GM18505 (cell line): Measurements from ENCODE around the gene CD300LD.

Experiments used
- ATAC-seq: cut with Tn5 transposase; IDR thresholded peaks from one replicate; pipeline ENCODE4 v1.9.1; 2021; ENCODE audit not compliant: unreplicated experiment
- POLR2A ChIP-seq: IDR thresholded peaks from 4 replicates; pipeline ENCODE4 v1.6.1; 2011; ENCODE audit warnings: borderline replicate concordance; ENCODE audit not compliant: insufficient read depth, insufficient read length; ENCODE audit errors: extremely low read depth

The CD300LD gene

GRCh38 chr17:74623693-74624093, 31.6 kb upstream of the CD300LD start, which contains the start of gene CD300E:
Gene CD300E (minus strand): TSS chr17:74623738. CDS start chr17:74623621, 117 bp downstream.
- no peak for ATAC-seq
- TF ChIP-seq POLR2A, result no peak

GRCh38 chr17:74619077-74619673, 27.1 kb upstream of the CD300LD start:
- ATAC-seq, result no peak
- TF ChIP-seq POLR2A, result no peak

GRCh38 chr17:74618451-74618850, 26.4 kb upstream of the CD300LD start:
- no peak for ATAC-seq
- TF ChIP-seq POLR2A, result no peak

GRCh38 chr17:74616696-74617095, 24.6 kb upstream of the CD300LD start:
- no peak for ATAC-seq
- TF ChIP-seq POLR2A, result no peak

- no peak for ATAC-seq
- TF ChIP-seq POLR2A, result no peak
Observed at GRCh38 chr17:74612046-74612445, 20.0 kb upstream of the CD300LD start.

- no peak for ATAC-seq
- TF ChIP-seq POLR2A, result no peak
Observed at GRCh38 chr17:74610108-74610507, 18.0 kb upstream of the CD300LD start.

- ATAC-seq, result no peak
- no peak for TF ChIP-seq POLR2A
Observed at GRCh38 chr17:74608511-74608910, 16.4 kb upstream of the CD300LD start.

- ATAC-seq, result no peak
- no peak for TF ChIP-seq POLR2A
Observed at GRCh38 chr17:74607221-74607620, 15.1 kb upstream of the CD300LD start.

GRCh38 chr17:74606050-74606449, 14.0 kb upstream of the CD300LD start:
- no peak for TF ChIP-seq POLR2A
- no peak for ATAC-seq

GRCh38 chr17:74605361-74605760, 13.3 kb upstream of the CD300LD start:
- no peak for ATAC-seq
- TF ChIP-seq POLR2A, result no peak

- TF ChIP-seq POLR2A, result no peak
- ATAC-seq, result no peak
Observed at GRCh38 chr17:74604761-74605160, 12.7 kb upstream of the CD300LD start.

GRCh38 chr17:74604200-74604599, 12.1 kb upstream of the CD300LD start:
- no peak for ATAC-seq
- TF ChIP-seq POLR2A, result no peak

- ATAC-seq, result no peak
- TF ChIP-seq POLR2A, result no peak
Observed at GRCh38 chr17:74603746-74604145, 11.7 kb upstream of the CD300LD start.

- no peak for ATAC-seq
- no peak for TF ChIP-seq POLR2A
Observed at GRCh38 chr17:74603037-74603635, 11.1 kb upstream of the CD300LD start.
